Gastroesophageal sphincter (tissue), 3 donors: ENCODE data around the gene CPNE9.

ENCODE experiments used
- EP300 ChIP-seq: sonication (generic); formaldehyde crosslinking; IDR thresholded peaks from one replicate; pipeline ENCODE4 v1.6.1; 2017; ENCODE audit warnings: antibody characterized with exemption, mild to moderate bottlenecking
- POLR2A ChIP-seq, 2 donors: fragments of 450-650 bp; IDR thresholded peaks; one replicate each; pipeline ENCODE4 v1.6.1; 2017; ENCODE audit warnings: antibody characterized with exemption in 2 of 2, mild to moderate bottlenecking in 2 of 2, moderate library complexity in 1 of 2
- TF ChIP-seq, protein P1 (sequence below), 4 experiments: fragments of 200-600 bp in 2 of 4; fragments of 450-650 bp in 2 of 4; sonication (generic) in 1 of 4; IDR thresholded peaks; one replicate each; pipeline ENCODE4 v1.5.1; 2017 to 2019; ENCODE audit warnings: antibody characterized with exemption in 4 of 4, mild to moderate bottlenecking in 2 of 4, moderate library complexity in 2 of 4

DNA sequence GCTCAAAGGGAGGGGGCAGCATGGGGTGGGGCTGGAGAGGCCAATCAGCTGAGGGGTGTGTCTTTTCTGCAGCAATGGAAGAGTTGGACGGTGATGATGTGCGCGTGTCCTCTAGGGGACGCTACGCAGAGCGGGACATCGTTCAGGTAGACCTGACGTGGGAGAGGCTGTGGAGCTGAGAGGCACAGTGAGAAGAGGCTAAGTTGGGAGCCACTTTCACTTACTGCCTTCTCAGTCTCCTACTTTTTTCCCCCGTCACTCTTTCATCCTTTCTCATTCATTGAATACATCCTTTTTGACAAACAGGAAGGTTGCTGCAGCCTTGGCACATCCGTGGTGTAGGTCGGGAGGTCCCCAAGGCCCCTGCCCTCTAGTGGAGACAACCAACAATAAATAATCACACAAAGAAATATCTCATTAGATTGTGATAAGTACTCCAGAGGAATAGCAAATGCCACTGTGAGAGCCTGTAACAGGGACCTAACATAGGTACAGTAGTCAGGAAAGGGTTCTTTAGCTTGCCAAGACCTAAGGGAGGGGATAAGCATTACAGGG, 23.5 kb downstream of the CPNE9 start:
- TF ChIP-seq, protein P1, sequence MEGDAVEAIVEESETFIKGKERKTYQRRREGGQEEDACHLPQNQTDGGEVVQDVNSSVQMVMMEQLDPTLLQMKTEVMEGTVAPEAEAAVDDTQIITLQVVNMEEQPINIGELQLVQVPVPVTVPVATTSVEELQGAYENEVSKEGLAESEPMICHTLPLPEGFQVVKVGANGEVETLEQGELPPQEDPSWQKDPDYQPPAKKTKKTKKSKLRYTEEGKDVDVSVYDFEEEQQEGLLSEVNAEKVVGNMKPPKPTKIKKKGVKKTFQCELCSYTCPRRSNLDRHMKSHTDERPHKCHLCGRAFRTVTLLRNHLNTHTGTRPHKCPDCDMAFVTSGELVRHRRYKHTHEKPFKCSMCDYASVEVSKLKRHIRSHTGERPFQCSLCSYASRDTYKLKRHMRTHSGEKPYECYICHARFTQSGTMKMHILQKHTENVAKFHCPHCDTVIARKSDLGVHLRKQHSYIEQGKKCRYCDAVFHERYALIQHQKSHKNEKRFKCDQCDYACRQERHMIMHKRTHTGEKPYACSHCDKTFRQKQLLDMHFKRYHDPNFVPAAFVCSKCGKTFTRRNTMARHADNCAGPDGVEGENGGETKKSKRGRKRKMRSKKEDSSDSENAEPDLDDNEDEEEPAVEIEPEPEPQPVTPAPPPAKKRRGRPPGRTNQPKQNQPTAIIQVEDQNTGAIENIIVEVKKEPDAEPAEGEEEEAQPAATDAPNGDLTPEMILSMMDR (IDR thresholded peaks at IDR 0.05): no peak
- TF ChIP-seq POLR2A (IDR thresholded peaks at IDR 0.05): no peak
- no peak for TF ChIP-seq EP300
